Uterus (tissue), 4 donors: ENCODE results near the gene RNU6-7. TPM values are rescaled to one million over a fixed set of nuclear protein-coding genes. Genes with fewer than 3 reads are reported as not detected.

ENCODE experiments used
- DNase-seq, 2 donors: peaks; one replicate each; pipeline ENCODE4 v3.0.0-alpha.2; 2019 to 2020
- H3K27ac ChIP-seq, 2 donors: fragments of 200-600 bp; sonication (generic); 1 replicate in 1 of 2; 2 replicates in 1 of 2; pipeline ENCODE4 v1.5.1; 2016 to 2018
- H3K27me3 ChIP-seq, 2 donors: fragments of 200-600 bp; sonication (generic); one replicate each; pipeline ENCODE4 v1.5.1; 2018 to 2019; ENCODE audit warnings: control low read depth in 1 of 2
- H3K36me3 ChIP-seq, 2 donors: fragments of 200-600 bp; sonication (generic); one replicate each; pipeline ENCODE4 v1.5.1; 2019; ENCODE audit warnings: control low read depth in 1 of 2
- H3K4me1 ChIP-seq, 2 donors: fragments of 200-600 bp; sonication (generic); one replicate each; pipeline ENCODE4 v1.5.1; 2018 to 2019; ENCODE audit warnings: control low read depth in 1 of 2
- H3K4me3 ChIP-seq, 2 donors: fragments of 200-600 bp; sonication (generic); 1 replicate in 1 of 2; 2 replicates in 1 of 2; pipeline ENCODE4 v1.5.1; 2018 to 2019; ENCODE audit warnings: mild to moderate bottlenecking in 1 of 2
- H3K9me3 ChIP-seq, 2 donors: fragments of 200-600 bp; sonication (generic); one replicate each; pipeline ENCODE4 v1.5.1; 2019; ENCODE audit warnings: control low read depth in 1 of 2
- POLR2A ChIP-seq, 2 donors: fragments of 450-650 bp; IDR thresholded peaks; one replicate each; pipeline ENCODE4 v1.6.1; 2016; ENCODE audit warnings: antibody characterized with exemption in 2 of 2, mild to moderate bottlenecking in 1 of 2, moderate library complexity in 1 of 2
- intact Hi-C: fragments of 100-400 bp; cut with DNase I; formaldehyde crosslinking; loops from one replicate; pipeline ENCODE4 v1.15.1; 2023; ENCODE audit warnings: low total_unique reads
- total RNA-seq, 4 donors: library from RNA; depleted of rRNA in 3 of 4; stranded (reverse); fragments of >200 nt in 3 of 4; gene quantifications; one replicate each; pipeline versions ENCODE4 v1.1.0 to v1.2.4, GENCODE V29; 2014 to 2023
- TF ChIP-seq, protein P1 (sequence below), 4 experiments: fragments of 200-600 bp in 2 of 4; fragments of 450-650 bp in 2 of 4; sonication (generic) in 2 of 4; IDR thresholded peaks; one replicate each; pipeline ENCODE4 v1.5.1; 2016 to 2019; ENCODE audit warnings: antibody characterized with exemption in 4 of 4, mild to moderate bottlenecking in 2 of 4, moderate library complexity in 1 of 4
- donor health status: DM: yes; HTN: yes; CAD: no.

The RNU6-7 gene
- total RNA-seq, 4 donors from 2014 or later: not detected

DNA sequence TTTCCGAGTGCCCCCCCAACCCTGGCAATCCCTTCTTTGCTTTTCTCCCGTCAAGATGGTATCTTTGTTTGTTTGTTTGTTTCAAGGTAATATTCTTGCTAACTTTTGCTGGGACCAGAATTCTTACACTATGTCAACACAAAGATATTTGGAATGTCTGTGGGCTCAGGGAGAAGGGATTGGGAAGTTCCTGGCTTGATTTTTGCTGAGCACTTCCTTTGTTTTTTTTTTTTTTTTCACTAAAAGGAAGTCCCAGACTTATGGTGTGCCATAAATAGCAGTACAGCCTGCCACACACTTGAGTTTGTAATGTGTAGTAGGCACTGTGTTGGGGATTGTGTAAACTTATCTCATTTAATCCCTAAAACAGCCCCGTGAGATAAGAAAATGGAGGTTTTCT is 11.2 kb upstream of the RNU6-7 start:
- no peaks in the 10 kb centered on the region for H3K36me3 ChIP-seq

DNA sequence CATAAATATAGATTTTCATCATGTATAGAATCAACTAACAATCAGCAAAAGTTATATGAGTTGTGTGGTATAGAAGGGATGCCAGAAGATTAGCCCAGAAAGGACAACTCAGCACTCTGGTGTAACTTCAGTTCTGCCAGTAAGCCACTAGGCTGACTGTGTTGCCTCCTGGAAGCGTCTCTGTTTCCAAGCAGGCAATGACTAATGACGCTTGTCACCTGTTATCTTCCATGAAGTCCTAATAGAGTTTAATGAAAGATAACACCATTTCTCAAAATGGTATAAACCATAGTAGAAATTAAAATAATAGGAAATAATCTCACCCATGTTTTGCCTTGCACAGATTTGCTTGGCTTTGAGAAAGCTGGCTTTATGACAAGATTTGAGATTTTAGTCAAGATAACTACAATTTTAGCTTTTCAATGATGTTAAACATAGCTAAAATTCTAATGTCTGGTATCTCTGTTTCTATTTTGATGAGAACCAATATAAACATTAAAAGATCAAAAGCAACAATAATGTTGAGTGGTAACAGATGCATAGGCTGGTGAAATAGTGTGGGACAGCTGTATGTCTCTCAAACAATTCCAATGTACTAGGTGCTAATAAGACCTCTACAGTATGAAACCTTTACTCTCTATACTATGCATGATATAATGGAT is 9.0 kb upstream of the RNU6-7 start:
- H3K36me3 ChIP-seq: no peaks in the 10 kb centered on the region
- H3K27me3 ChIP-seq: no peaks in the 10 kb centered on the region
- no peak overlapping the region for H3K27ac ChIP-seq
- no peaks in the 10 kb centered on the region for H3K4me1 ChIP-seq
- TF ChIP-seq POLR2A (IDR thresholded peaks at IDR 0.05): no peak
- no peak overlapping the region for H3K4me3 ChIP-seq
- intact Hi-C loops: no loop called here
- no peaks in the 10 kb centered on the region for H3K9me3 ChIP-seq
- no peak for DNase-seq

More for the DNA sequence above, 11.2 kb upstream of the RNU6-7 start:
- no peak for DNase-seq
- intact Hi-C loops: no loop called here
- Histone ChIP-seq H3K9me3 (no peaks in the 10 kb centered on the region), H3K27me3 (no peaks in the 10 kb centered on the region), H3K27ac (no peak overlapping the region), H3K4me3 (no peak overlapping the region), H3K4me1 (no peaks in the 10 kb centered on the region)
- TF ChIP-seq, protein P1, sequence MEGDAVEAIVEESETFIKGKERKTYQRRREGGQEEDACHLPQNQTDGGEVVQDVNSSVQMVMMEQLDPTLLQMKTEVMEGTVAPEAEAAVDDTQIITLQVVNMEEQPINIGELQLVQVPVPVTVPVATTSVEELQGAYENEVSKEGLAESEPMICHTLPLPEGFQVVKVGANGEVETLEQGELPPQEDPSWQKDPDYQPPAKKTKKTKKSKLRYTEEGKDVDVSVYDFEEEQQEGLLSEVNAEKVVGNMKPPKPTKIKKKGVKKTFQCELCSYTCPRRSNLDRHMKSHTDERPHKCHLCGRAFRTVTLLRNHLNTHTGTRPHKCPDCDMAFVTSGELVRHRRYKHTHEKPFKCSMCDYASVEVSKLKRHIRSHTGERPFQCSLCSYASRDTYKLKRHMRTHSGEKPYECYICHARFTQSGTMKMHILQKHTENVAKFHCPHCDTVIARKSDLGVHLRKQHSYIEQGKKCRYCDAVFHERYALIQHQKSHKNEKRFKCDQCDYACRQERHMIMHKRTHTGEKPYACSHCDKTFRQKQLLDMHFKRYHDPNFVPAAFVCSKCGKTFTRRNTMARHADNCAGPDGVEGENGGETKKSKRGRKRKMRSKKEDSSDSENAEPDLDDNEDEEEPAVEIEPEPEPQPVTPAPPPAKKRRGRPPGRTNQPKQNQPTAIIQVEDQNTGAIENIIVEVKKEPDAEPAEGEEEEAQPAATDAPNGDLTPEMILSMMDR (IDR thresholded peaks at IDR 0.05): no peak
- no peak for TF ChIP-seq POLR2A (IDR thresholded peaks at IDR 0.05)

DNA sequence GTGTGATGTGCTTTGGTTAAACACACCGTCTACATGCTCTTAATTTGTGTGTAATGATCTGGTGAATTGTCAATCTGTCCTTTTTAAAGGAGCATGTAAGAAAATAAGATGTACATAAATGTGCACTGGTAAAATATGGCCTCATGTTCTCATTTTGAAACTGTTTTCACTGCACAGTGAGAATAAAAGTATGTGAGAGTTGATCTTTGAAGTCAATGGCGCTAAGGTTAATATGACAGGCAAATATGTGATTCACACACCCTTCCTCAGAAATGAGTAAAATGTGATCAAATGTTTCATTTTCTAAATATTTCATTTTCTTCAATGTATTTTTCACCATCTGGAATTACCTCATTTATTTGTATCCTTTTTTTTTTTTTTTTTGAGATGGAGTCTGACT is 8.3 kb upstream of the RNU6-7 start:
- H3K4me1 ChIP-seq: no peaks in the 10 kb centered on the region
- no peaks in the 10 kb centered on the region for H3K9me3 ChIP-seq
- intact Hi-C loops: no loop called here
- H3K27me3 ChIP-seq: no peaks in the 10 kb centered on the region
- no peak overlapping the region for H3K27ac ChIP-seq
- no peaks in the 10 kb centered on the region for H3K36me3 ChIP-seq
- TF ChIP-seq, protein P1 (IDR thresholded peaks at IDR 0.05): no peak
- no peak for TF ChIP-seq POLR2A (IDR thresholded peaks at IDR 0.05)
- no peak overlapping the region for H3K4me3 ChIP-seq
- no peak for DNase-seq

- intact Hi-C loops: no loop called here
- TF ChIP-seq, protein P1 (IDR thresholded peaks at IDR 0.05): no peak
- no peak for TF ChIP-seq POLR2A (IDR thresholded peaks at IDR 0.05)
- no peaks in the 10 kb centered on the region for H3K9me3 ChIP-seq
- no peaks in the 10 kb centered on the region for H3K27me3 ChIP-seq
- no peaks in the 10 kb centered on the region for H3K36me3 ChIP-seq
- DNase-seq: no peak
- no peak overlapping the region for H3K27ac ChIP-seq
- H3K4me3 ChIP-seq: no peak overlapping the region
- H3K4me1 ChIP-seq: no peaks in the 10 kb centered on the region
These were observed 6.2 kb upstream of the RNU6-7 start for GRCh38 chr14:32195636-32196035.

DNA sequence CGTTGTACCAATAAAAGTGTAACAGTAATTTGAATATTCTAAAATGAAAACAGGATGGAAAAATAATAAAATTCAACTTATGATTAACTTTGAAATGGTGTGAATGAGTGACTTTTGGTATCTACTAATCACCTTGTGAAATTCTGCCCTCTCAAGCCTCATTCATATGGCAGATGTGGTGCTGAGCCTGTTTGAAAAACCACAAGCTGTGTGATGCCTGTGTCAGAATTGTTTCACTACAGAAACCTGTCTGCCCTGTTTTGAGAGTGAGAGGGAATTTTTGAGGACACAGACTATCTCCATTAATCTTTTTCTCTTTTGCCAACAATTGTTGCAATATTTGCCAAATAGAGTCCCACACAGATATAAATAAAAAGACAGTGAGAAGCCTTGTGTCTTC is 3.9 kb upstream of the RNU6-7 start:
- intact Hi-C loops: no loop called here
- Histone ChIP-seq H3K27me3 (no peaks in the 10 kb centered on the region), H3K9me3 (no peaks in the 10 kb centered on the region), H3K4me3 (no peak overlapping the region), H3K4me1 (no peaks in the 10 kb centered on the region), H3K36me3 (no peaks in the 10 kb centered on the region), H3K27ac (no peak overlapping the region)
- TF ChIP-seq POLR2A (IDR thresholded peaks at IDR 0.05): no peak
- TF ChIP-seq, protein P1 (IDR thresholded peaks at IDR 0.05): no peak
- no peak for DNase-seq
